Heart left ventricle (tissue), 13 donors: ENCODE results near the gene SLC1A4.

Source experiments
- POLR2A ChIP-seq, 2 donors: fragments of 450-650 bp; IDR thresholded peaks; one replicate each; pipeline ENCODE4 v1.6.1; 2017; ENCODE audit warnings: antibody characterized with exemption in 2 of 2, mild to moderate bottlenecking in 2 of 2, moderate library complexity in 2 of 2
- TF ChIP-seq, protein P1 (sequence below), 12 donors: fragments of 200-600 bp; sonication (generic) in 4 of 12; IDR thresholded peaks; one replicate each; pipeline versions ENCODE4 v1.5.0 to v1.8.0; 2018 to 2022; ENCODE audit warnings: antibody characterized with exemption in 12 of 12, mild to moderate bottlenecking in 5 of 12
- donor health status: ischemic (EF 13 %, LVEDD 7.1; RV severe dilation, severe dysfunction).
- donor health status: DM: no; HTN: yes; CAD: no.
- donor health status: DM: no; HTN: no; CAD: no.
- donor health status: ischemic (EF 25% LVEDD 6.9; RV normal size, moderate dysfunction).
- donor health status: ischemic (EF 25% LVEDD 5.7; RV mildly dilated, moderate dysfunction).
- donor health status: ischemic (EF 35%, LVEDD 5.7; RV mildly dilated, moderate dysfunction).
- donor health status: nonischemic (EF 11% LVEDD 7.7; RV severe dilation, severe dysfunction).
- donor health status: DM: yes; HTN: yes; CAD: no.
- donor health status: PGD.
- donor health status: ischemic (EF 29% LVEDD 5.4; RV normal size, mild dysfunction).
- donor health status: nonischemic (EF 23%, LVEDD 6.1; RV moderate dilation, normal function).

GRCh38 chr2:65021709-65022108 is 32.5 kb downstream of the SLC1A4 start:
- no peak for TF ChIP-seq POLR2A (IDR thresholded peaks at IDR 0.05)
- TF ChIP-seq, protein P1, sequence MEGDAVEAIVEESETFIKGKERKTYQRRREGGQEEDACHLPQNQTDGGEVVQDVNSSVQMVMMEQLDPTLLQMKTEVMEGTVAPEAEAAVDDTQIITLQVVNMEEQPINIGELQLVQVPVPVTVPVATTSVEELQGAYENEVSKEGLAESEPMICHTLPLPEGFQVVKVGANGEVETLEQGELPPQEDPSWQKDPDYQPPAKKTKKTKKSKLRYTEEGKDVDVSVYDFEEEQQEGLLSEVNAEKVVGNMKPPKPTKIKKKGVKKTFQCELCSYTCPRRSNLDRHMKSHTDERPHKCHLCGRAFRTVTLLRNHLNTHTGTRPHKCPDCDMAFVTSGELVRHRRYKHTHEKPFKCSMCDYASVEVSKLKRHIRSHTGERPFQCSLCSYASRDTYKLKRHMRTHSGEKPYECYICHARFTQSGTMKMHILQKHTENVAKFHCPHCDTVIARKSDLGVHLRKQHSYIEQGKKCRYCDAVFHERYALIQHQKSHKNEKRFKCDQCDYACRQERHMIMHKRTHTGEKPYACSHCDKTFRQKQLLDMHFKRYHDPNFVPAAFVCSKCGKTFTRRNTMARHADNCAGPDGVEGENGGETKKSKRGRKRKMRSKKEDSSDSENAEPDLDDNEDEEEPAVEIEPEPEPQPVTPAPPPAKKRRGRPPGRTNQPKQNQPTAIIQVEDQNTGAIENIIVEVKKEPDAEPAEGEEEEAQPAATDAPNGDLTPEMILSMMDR (IDR thresholded peaks at IDR 0.05): no peak
